ENCODE data around the gene NFIL3. TPM values are rescaled to one million over a fixed set of nuclear protein-coding genes. Genes with fewer than 3 reads are reported as not detected.

The NFIL3 gene
- polyA plus RNA-seq, 1 of the 3 experiments (the other 2 are of a cell fraction): 9.3 TPM

GRCh38 chr9:91443321-91443993, 19.8 kb upstream of the NFIL3 start (continued):
- TF ChIP-seq SMC3 (IDR thresholded peaks at IDR 0.05; ENCODE audit: low read depth, low read length): no peak

GRCh38 chr9:91436841-91437240, 13.2 kb upstream of the NFIL3 start:
- Histone ChIP-seq H3K4me1 (ENCODE audit: control insufficient read depth in 1 of 2, insufficient read depth in 2 of 2, low read depth in 1 of 2, low read length in 1 of 2) (no peaks in the 10 kb centered on the region), H3K27ac (ENCODE audit: low read depth in 2 of 2, low read length in 1 of 2) (no peak overlapping the region), H2AFZ (ENCODE audit: low read depth) (no peak overlapping the region), H3K79me2 (ENCODE audit: insufficient read depth) (no peaks in the 10 kb centered on the region), H3K9me2 (no peaks in the 10 kb centered on the region), H3K36me3 (replicated peaks in 1 of 2; ENCODE audit: control insufficient read depth in 1 of 2, insufficient read depth in 2 of 2, low read length in 1 of 2) (no peaks in the 10 kb centered on the region), H4K20me1 (ENCODE audit: insufficient read depth) (no peaks in the 10 kb centered on the region), H3K4me3 (ENCODE audit: low read depth in 2 of 2, low read length in 1 of 2) (no peak overlapping the region), H3K9ac (no peak overlapping the region), H3K9me3 (no peaks in the 10 kb centered on the region), H3K4me2 (no peak overlapping the region), H3F3A (replicated peaks; ENCODE audit: insufficient read depth) (peaks cover 3% of the 10 kb centered on the region), H3K27me3 (ENCODE audit: insufficient read depth) (no peaks in the 10 kb centered on the region)
- DNase-seq: no peak
- ChIA-PET CTCF (interaction anchor here (2.6 to 5.2 kb wide), 2 partner anchors 11 to 522 kb away, joined by 10 to 26 read pairs; no protein-coding TSS in a partner anchor), POLR2A (no interaction called here)
- no peak for TF ChIP-seq TEAD4 (IDR thresholded peaks at IDR 0.05; ENCODE audit: borderline replicate concordance, insufficient read depth)
- no peak for TF ChIP-seq NRF1 (IDR thresholded peaks at IDR 0.05; ENCODE audit: low read depth, low read length)
- no peak for TF ChIP-seq CHD2 (IDR thresholded peaks at IDR 0.05; ENCODE audit: low read length, partially characterized antibody)
- no peak for TF ChIP-seq SIN3A (IDR thresholded peaks at IDR 0.05; ENCODE audit: borderline replicate concordance, low read depth, low read length)
- no peak for TF ChIP-seq SMC3 (IDR thresholded peaks at IDR 0.05; ENCODE audit: low read depth, low read length)
- TF ChIP-seq NFIC (IDR thresholded peaks at IDR 0.05; ENCODE audit: borderline replicate concordance): no peak
- no peak for TF ChIP-seq ZBTB33 (IDR thresholded peaks at IDR 0.05; ENCODE audit: borderline replicate concordance, low read depth)
- TF ChIP-seq YY1 (IDR thresholded peaks at IDR 0.05; ENCODE audit: low read depth): no peak
- no peak for TF ChIP-seq IRF3 (IDR thresholded peaks at IDR 0.05; ENCODE audit: low read depth, low read length)
- no peak for TF ChIP-seq RAD21 (IDR thresholded peaks at IDR 0.05; ENCODE audit: low read length)
- TF ChIP-seq POLR2AphosphoS5 (IDR thresholded peaks at IDR 0.05; ENCODE audit: low read depth, low read length): no peak
- TF ChIP-seq FOSL2 (IDR thresholded peaks at IDR 0.05; ENCODE audit: borderline replicate concordance, low read depth): no peak
- TF ChIP-seq EZH2phosphoT487 (IDR thresholded peaks at IDR 0.05; ENCODE audit: borderline replicate concordance, low read depth): no peak
- TF ChIP-seq CTCF (IDR thresholded peaks at IDR 0.05): no peak
- TF ChIP-seq RXRA (IDR thresholded peaks at IDR 0.05; ENCODE audit: borderline replicate concordance, low read depth): no peak
- TF ChIP-seq JUND (IDR thresholded peaks at IDR 0.05): no peak
- no peak for TF ChIP-seq RFX5 (IDR thresholded peaks at IDR 0.05; ENCODE audit: low read length)
- TF ChIP-seq FOXJ3 (CRISPR knock-in tag; IDR thresholded peaks at IDR 0.05): no peak
- no peak for TF ChIP-seq TAF1 (IDR thresholded peaks at IDR 0.05; ENCODE audit: borderline replicate concordance, low read depth, low read length)
- TF ChIP-seq GATA2 (CRISPR knock-in tag; IDR thresholded peaks at IDR 0.05): no peak
- 93% methylated on average over 13 of the region's 13 CpGs for WGBS (ENCODE audit: low lambda C conversion rate)

Measured in SK-N-SH (cell line).